GM18870 (cell line): ENCODE data around the gene YTHDF1.

Source experiments
- ATAC-seq: cut with Tn5 transposase; IDR thresholded peaks from one replicate; pipeline ENCODE4 v1.9.1; 2021; ENCODE audit warnings: moderate library complexity; ENCODE audit not compliant: unreplicated experiment

YTHDF1 gene

DNA sequence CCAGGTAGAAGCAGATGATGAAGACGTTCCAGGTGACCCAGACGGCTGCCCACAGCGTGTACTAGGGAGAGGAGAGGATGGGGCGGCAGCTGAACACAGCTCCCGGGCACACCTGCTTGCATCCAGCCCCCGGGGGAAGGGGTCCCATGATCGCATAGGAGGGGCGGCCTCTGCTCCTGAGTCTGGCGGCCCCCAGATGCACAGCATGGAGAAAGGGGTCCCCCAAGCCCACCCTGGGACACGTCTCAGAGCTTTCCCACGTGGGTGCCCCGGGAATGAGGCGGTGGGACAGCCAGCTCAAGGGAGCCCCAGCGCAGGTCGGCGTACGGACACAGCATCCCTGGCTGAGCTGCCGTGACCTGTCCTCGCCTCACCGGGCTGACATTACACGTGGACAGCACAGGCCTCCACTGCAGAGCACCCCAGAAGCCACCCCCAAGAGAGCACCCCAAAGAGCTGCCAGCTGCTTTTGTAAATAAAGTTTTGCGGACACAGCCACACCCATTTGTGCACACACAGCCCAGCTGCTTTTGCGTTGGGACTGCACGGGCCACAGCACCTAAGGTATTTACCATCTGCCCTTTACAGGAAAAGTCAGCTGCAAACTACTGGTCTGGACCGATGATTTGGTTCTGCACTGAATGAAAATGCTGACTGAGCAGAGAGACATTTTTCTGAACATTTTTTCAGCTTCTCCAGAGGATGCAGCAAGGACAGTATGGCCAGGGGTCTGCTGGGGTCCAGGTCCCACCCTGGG lies 33.1 kb upstream of the YTHDF1 start:
- no peak for ATAC-seq

DNA sequence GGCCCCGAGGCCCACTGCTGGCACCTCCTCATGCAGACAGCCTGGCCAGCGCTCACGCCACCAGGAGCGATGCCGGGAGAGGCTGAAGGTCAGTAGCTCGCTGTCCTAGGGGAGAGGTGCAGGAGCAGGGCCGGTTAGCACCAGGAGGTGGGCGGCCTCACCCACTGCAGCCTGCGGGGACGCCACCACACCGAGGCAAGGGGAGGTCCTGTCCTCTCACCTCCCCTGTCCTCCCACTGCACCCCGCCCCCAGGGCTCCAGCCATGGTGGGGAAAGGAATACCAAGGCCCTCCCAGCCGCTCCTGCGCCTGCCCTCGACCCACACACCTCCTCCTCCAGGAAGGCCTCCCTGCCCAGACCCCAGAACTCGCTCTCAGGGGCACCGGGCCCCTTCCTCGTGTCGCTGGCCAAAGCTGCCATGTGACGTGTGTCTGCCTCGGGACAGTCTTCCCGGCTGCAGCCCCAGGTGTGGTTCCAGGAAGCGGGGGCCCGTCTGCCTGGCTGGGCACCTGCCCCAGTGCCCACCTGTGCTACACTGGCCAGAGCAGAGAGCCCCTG lies 31.8 kb upstream of the YTHDF1 start:
- no peak for ATAC-seq

DNA sequence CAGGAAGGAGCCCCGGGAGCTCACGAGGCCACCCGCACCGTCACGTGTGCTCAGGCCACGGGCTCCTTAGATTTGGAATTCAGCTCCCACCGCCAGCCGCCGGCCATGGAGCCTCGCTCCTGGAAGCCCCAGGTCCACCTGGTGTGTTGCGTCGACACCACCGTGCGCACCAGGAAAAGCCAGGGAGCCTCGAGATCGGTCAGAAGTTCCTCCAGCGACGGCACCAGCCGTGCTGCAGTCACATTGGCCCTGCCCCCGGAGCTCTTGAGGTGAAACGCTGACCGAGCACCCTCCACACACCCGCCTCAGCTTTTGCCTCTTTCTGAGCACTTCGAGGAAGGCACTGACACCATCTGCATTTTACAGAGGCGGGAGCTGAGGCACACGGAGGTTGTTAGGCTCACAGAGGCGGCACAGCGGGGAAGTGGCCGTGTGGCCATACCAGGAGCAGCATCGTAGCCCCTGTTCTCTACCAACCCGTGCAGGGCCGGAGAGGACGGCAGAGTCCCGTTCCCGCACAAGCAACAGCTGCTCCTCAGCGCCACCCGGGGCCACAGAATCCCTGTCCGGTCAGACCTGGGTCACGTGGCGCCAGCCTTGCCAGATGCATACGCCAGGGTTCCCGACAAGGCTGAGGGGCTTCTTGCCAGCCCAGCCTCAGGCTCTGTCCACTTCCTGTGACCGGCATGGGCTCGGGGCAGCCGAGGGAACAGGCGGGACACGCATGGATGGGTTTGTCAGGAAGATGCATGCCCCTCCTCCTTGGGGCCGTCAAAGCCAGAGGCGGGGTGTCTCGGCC lies 30.8 kb upstream of the YTHDF1 start:
- no peak for ATAC-seq

DNA sequence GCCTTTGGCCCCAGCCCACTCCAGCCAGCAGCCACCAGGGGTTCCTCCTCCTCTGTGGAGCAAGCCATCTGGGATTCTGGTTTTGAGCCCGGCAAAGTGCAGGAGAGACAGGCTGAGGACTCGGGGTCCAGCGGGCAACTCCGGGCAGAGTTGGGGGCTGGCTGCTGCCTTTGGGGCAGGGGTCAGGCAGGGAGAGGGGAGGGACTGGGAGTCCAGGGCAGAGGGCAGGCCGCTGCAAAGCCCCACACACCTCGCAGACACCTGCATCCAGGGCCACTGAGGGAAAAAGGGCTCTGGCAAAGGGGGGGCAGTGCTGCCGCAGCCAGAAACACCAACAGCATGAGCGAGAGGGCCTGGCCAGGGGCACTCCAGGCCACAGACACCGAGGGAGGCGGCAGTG lies 28.5 kb upstream of the YTHDF1 start:
- ATAC-seq = no peak

DNA sequence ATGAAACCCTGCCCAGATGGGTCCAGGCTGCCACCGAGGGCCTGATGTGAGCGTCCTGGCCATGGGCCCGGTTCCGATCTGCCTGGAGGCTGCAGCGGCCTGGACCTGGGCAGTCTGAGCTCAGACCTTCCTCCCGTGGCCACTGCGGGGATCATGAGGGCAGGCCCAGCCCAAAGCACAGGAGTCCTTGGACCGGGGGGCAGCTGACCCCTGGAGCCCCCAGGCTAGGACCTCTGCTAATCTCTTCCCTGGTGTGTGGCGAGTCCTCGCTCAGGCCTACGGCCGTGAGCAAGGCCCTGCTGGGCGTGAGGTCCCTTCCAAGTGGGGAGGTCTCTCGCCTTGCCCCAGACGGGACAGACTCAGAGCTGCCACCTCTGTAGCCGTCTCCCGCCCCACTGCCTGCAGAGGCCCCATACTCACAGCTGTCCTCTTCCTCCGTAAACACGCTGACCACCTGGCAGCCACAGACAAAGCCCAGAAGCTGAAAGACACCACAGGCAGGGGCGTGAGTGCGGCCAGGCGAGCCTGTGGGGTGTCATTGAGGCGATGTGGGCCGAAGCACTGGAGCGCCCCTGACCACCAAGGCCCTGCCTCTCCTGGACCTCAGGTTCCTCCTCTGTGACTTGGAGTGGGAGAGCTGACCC lies 27.8 kb upstream of the YTHDF1 start:
- no peak for ATAC-seq

DNA sequence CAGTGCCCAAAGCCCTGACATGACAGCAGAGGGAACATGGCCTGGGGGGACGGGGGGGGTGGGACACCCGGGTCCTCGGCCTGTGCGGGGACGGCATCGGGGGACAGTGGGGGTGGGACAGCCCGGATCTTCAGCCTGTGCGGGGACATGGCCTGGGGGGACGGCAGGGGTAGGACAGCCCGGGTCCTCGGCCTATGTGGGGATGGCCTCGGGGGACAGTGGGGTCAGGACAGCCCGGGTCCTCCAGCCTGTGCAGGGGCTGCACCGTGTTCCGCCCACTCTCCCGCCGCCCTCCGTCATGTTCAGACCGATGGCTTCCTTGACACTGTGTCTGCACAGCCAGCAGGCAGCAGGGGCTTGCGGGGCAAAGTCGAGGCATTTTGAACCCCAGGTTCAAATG lies 26.8 kb upstream of the YTHDF1 start:
- no peak for ATAC-seq

DNA sequence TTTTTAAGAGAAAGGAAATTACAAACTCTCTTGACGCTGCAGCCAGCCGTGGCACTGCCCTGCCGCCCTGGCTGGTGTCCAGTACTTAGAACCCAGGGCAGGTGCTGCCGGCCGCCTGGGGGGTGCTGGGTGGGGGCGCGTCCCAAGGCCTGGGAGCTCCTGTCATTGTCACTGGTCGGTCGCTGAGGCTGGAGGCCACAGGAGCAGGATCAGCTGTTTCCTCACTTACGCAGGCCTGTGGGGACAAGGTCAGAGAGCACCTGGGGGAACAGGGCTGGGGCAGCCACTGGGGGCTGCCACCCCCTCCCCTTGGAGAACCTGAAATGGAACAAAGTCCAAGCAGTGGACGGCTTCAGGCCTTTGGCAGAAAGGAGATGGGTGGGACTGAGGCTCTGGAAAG lies 25.3 kb upstream of the YTHDF1 start:
- no peak for ATAC-seq

DNA sequence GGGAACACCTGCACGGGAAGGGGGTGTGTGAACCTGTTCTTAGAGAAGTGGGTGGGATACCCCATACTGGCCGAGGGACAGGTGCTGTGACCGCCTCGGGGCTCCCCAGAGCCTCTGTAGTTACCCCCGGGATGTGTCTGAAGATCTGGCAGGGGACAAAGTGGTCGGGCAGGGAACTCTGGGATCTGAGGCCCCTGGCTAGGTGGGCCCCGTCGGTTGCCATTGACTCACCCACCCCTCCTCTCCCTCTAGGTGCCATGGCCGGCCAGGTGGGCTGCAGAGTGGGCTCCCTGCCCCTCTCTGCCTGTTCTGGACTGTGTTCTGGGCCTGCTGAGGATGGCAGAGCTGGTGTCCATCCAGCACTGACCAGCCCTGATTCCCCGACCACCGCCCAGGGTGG lies 24.1 kb upstream of the YTHDF1 start:
- no peak for ATAC-seq

DNA sequence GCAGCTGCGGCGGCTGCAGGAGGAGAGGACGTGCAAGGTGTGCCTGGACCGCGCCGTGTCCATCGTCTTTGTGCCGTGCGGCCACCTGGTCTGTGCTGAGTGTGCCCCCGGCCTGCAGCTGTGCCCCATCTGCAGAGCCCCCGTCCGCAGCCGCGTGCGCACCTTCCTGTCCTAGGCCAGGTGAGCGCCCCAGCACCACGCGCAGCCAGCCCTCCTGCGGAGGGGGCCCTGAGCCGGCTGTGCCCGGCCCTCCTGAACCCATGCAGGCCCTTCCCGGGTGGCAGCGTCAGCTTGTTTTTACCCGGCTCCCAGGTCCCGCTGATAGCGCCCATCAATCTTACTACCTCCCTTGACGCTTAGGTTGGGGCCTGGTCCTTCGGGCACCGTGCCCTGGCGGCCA lies 23.5 kb upstream of the YTHDF1 start:
- no peak for ATAC-seq

DNA sequence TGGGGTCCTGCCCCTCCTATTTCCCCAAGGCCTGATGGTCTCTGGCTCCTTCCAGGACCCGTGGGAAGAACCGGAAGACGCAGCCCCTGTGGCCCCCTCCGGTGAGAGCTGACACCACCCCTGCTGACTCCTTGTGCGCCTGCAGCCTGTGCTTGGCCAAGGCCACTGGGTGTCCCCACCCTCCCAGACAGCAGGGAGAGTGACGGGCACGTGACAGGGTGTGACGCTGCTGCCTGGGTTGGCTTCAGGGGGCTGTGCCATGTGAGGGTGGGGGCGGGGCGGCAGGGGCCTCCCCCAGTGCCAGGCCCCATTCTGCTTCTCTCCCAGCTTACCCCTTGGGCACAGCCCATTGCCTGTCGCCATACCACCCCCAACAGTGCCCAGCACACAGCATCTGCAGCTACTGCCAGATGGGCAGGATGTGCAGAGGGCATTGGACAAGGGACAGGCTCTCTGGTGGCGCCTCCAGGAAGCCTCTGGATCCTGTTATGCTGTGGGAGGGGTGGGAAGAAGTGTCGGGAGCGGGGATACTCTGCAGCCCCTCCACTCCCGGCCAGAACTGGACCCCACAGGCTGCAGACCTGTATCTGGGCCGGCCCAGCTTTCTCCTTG lies 22.7 kb upstream of the YTHDF1 start:
- no peak for ATAC-seq

DNA sequence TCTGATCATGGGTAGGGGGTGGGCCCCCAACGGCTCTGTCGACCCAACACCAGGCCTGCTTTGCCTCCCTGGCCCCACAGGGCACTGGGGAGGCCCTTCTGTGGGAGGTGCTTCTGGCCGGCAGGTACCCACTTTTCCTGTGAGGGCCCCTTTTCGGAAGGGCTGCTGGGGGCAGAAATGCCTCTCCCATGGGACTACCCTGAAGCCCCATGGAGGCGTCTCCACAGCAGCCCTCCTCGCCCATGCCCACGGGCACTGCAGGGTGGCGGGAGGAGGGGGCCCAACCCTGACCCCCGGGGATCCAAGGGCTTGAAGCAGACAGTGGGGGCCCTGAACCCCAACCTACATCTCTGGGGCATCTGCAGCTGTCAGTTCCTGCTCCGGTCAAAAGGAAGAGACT lies 22.1 kb upstream of the YTHDF1 start:
- no peak for ATAC-seq

DNA sequence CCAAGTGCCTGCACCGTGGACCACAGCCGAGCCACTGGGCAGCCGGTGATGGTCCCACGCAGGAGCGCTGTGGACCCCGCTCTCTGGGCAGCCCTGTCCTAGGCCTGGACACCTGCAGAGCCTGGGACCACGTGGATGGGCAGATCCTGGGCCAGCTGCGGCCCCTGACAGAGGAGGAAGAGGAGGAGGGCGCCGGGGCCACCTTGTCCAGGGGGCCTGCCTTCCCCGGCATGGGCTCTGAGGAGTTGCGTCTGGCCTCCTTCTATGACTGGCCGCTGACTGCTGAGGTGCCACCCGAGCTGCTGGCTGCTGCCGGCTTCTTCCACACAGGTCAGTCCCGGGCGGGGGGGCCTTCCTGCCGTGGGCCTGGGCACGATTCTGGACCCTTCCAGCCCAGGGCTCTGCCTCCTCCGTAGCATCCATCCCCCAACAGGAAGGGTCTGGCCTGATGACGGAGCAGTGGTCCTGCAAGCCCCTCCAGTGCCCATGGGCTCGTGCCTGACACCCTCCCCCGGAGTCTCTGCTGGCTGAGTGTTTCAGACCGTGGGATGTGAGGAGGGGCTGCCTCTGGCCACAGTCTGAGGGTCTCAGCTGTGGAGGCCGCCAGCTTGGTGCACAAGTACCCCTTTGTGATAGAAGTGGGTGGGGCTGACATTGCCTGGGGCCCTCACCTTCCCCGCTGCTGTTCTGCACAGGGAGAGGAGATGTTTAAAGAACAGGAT lies 20.3 kb upstream of the YTHDF1 start:
- no peak for ATAC-seq

DNA sequence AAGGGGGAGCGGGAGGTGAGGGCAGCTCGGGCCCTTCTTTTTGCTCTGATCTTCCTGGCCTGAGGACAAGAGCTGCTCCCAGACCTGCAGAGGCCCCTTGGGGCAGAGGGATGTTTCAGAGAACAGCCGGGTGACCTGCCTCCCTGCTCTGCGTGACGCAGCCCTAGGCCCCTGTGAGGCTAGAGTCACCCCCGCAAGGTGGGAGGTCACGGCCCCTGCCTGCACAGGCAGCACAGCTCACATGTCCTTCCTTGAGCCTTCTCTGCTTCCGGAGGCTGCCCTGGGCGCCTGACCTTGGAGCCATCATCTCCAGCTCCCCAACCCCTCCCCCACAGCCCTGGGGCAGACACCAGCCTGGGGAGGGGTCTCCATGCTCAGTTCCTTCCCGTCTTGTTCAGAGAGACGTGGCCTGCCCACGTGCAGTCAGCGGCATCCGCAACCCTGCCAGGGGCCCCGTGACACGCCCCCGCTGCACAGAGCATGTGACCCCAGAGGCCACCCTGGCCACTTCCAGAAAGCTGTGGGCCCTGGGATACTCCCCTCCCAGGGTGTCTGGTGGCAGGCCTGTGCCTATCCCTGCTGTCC lies 19.6 kb upstream of the YTHDF1 start, which contains the start of gene BIRC7:
TSS of gene BIRC7 (plus strand) at position 507 of the 585 bp plus-strand sequence. CDS start 192 bp downstream, outside the sequence.
- ATAC-seq = no peak

DNA sequence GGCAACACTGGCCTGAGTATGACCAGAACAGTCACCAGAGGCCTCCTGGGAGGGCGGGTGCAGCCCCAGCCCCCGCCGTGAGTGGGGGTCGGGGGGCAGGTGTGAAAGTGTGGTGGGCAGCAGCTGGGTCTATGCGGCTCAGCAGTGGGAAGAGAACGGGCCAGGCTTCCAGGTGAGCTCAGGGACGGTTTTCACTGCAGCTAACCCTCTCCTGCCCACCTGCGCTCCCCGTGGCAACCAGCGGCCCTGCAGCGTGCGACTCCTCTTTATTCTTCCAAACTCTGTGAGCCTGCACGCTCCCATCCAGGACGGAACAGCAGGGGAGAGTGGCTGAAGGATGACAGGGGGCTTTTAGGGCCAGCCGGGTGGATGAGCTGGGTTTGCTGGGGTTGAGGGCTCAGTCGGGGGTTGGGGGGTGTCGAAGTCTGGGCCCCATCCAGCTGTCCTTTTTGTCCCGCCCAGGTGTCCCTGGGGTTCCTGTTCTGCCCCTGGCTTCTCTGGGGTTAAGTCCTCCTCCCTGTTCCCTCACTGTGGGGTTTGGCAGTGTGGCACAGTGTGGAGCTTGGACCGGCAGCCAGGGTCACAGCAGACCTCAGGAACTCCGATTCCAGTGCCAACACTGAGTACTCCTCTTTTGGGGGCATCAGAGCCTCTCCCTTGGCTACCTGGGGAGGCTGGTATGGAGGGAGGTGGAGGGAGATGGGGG lies 18.9 kb upstream of the YTHDF1 start:
- ATAC-seq = no peak

DNA sequence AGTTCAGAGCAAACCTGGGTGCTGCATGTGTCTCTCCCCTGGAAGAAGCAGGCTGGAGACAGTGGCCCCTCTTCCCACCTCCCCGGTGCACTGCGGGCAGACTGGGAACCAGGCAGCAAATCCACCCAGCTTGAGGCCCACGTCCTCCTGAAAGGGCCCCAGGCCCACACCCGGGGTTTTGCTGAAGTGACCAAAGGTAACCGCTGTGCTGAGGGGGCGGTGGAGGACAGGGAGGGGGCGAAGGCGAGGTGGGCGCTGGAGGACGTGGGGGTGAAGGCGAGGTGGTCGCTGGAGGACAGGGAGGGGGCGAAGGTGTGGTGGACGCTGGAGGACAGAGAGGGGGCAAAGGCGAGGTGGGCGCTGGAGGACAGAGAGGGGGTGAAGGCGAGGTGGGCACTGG lies 18.0 kb upstream of the YTHDF1 start:
- no peak for ATAC-seq

DNA sequence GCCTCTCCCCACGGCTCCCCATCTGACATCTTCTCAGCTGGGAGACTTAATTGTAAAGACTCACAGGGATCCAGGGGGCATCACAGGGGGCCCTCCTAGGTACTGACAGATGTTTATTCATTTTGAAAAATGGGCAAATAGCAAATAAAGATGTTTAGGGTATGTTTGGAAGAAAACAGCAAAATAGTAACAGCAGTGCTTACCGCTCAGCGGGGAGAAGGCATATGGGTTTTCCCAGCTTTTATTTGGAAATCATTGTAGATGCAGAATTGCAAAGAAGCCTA lies 17.1 kb upstream of the YTHDF1 start:
- ATAC-seq = no peak

DNA sequence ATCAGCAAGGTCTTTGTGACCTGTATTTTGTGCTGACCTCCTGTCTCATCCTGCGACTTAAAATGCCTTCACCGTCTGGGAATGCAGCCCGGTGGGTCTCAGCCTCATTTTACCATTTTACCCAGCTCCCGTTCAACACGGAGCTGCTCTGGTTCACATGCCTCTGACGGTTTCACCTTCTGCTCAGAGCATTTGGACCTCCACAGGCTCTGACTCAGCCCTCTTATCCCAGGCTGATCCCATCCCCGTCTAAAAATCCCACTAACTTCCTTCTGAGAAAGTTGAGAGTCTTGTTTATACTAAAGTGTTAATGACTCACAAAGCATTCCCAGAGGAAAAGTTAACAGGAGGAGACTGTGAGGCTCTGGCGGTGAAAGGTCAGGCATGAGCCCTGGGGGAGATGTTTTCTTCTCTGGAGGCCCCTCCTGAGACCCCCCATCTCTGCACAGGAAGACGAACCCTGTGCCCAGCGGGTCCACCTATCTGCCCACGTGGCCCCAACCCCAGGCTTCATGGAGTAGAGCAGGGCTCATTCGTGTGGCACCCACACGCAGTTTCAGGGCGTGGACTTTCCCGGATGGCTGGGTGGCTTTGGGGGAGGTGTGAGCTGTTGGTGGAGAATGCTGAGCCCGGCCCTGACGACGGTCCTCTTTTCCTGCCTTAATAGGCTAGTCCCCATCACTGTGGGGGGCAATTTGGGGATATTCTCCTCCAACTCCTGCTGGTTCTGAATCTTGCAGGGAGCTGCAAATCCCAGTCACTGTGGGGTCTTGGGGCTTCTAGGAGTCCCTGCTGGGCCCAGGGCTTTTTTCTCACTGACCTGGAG lies 16.5 kb upstream of the YTHDF1 start:
- ATAC-seq = no peak

DNA sequence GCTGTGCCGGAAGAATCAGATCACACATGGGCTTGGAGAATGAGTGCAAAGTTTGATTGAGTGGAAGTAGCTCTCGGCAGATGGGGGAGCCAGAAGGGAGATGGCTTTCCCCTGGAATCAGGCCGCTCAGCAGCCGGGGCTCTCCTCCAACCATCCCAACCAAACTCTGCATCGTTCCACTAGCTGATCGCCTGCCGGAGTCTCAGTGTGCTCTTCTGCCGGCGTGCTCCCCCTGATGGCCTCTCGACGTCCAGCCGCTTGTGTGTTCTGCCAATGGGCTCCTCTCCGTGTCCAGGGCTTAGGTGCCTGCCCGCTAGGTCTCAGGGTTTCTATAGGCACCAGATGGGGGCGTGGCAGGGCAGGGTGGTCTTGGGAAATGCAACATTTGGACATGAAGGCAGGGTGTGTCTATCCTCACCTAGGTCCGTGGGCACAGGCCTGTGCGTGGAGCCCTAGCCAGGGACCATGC lies 14.9 kb upstream of the YTHDF1 start:
- no peak for ATAC-seq

DNA sequence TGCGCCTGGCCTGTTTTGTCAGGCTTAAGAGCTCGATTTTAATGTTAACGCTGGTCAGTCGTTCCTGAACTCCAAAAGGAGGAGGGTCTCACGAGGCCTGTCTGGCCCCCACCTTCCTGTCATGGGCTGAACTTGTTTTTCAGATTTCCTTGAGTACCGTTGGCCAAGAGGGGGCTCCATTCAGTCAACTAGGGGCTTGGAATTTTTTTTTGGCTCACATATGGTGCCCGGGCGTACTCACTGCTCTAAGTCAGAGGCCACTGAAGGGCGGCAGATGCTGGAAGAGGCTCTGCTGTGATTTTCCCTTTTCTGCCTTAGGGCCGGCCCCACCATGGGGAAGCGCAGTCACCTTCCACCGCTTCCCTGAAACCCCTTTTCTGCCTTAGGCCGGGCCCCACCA lies 12.9 kb upstream of the YTHDF1 start:
- no peak for ATAC-seq
